GM18499 (cell line): Measurements from ENCODE around the gene ACOX1.

Experiments
- ATAC-seq: cut with Tn5 transposase; IDR thresholded peaks from one replicate; pipeline ENCODE4 v1.9.1; 2021; ENCODE audit warnings: moderate number of reproducible peaks; ENCODE audit not compliant: insufficient read depth, unreplicated experiment

The ACOX1 gene

DNA sequence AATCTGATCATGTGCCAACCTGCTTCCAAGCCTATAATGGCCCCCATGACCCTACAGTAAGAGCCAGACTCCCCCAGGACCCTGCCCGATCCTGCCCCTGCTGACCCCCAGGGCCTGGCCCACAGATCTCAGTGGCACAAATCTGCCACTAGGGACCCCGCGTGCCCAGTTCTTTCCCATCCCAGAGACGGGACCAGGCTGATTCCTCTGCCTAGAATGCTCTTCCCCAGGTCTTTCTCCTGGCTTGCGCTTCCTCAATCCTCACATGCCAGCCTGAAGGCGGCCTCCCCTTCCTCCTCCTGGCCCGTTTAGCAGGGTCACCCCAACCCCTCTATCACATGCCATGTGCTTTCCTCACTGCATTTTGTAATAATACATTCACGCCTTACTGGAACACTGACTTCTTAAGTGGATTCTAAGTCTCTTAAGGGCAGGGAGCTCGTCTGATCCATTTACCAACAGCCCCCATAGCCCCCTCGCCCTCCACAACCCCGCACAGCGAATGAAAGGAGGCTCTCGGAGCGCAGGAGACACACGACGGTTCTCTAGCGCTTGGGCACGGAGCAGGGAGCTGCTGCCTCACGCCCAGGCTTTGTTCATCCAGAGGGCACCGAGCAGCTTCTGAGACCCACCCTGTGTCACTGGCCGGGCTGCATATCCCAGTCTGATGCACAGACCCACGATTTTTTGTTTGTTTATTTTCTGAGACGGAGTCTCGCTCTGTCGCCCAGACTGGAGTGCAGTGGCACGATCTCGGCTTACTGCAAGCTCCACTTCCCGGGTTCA, 83.4 kb downstream of the ACOX1 start:
- no peak for ATAC-seq

DNA sequence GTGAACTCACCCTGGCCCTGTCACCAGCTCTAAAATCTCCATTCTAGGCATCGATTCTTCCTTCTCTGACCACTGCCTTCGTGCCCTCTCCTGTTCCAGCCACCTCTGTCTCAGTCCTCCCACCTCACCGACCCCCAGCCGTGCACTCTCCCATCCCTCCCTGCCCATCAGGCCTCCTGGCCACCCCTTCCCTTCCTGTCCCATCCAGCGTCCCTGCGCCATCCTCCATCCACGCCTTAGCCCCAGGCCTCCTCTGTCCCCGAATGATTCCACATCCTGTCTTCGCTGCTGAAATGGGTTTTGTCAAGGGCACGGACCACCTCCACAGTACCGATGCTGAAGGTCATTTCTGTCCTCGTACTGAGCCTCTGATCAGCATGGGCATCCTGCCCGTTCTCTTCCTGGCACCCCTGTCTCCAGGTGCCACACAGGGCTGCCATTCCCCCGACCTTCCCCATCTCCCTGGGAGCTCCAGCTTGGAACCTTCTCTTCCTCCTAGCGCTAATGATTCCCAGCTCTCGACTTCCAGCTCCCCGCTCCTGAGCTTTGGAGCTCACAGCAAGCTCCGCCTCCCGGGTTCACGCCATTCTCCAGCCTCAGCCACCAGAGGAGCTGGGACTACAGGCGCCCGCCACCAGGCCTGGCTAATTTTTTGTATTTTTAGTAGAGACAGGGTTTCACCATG, 84.8 kb downstream of the ACOX1 start:
- ATAC-seq = no peak

DNA sequence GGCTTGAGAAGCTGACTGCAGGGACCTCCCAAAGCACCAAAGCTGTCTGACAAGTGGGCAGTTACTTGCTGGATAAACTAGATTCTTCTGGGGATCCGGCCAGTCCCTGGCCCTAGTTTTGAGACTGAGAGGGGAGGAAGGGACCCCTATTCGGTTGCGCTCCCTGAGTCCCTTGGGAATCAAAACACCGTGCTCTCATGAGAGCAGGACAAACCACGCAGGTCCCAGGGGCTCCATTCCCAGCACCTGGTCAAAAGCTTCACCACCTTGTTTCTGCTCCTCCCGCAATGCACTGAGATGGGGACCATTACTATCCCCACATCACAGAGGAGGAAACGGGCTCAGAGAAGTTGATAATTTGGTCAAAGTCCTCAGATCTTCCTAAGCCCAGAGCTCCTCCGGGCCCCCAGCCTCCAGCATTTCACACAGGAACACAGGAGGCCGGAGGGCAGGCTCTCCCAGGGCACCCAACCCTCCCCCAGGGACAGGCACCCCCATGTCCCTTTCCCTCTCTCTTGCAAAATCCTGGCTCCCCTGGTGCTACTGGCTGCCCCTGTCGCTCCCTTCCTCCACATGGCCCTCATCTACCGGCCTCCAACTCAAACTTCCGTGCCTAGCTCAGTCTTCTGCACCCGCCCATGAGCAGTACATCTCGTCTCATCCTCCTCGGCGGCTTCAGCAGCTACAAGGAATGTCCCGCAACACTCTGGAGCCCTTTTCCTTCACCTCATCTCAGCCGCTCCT, 85.5 kb downstream of the ACOX1 start:
- ATAC-seq = no peak

DNA sequence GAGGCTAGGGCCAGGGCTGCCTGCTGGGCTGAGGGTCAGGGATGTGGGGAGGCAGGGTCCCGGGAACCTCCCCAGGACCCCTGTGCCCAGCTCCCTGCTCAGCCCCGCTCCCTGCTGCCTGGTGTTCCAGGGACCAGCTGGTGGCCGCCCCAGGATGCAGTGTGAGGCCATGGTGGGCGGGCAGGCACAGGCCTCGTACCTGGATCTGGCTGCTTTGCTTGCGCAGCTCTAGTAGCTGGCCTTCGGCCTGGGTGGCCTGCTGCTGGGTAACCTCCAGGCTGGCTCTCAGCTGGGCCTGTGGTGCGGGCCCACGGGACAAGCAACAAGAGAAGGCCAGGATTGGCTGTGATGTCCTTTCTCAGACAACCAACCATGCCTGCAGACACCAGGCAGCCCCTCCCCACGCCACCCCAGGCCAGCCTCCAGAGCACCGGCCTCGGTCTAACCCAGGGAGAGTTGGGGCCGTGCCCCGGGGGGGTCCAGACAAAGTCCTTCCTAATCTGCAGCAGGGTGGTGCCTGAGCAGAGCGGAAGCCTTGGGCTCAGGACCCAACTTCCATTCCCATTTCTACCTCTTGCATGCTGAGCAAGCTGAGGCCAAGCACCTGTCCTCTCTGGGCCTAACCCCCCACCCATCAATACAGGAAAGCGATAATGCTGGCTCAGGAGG, 86.3 kb downstream of the ACOX1 start:
- ATAC-seq = no peak

DNA sequence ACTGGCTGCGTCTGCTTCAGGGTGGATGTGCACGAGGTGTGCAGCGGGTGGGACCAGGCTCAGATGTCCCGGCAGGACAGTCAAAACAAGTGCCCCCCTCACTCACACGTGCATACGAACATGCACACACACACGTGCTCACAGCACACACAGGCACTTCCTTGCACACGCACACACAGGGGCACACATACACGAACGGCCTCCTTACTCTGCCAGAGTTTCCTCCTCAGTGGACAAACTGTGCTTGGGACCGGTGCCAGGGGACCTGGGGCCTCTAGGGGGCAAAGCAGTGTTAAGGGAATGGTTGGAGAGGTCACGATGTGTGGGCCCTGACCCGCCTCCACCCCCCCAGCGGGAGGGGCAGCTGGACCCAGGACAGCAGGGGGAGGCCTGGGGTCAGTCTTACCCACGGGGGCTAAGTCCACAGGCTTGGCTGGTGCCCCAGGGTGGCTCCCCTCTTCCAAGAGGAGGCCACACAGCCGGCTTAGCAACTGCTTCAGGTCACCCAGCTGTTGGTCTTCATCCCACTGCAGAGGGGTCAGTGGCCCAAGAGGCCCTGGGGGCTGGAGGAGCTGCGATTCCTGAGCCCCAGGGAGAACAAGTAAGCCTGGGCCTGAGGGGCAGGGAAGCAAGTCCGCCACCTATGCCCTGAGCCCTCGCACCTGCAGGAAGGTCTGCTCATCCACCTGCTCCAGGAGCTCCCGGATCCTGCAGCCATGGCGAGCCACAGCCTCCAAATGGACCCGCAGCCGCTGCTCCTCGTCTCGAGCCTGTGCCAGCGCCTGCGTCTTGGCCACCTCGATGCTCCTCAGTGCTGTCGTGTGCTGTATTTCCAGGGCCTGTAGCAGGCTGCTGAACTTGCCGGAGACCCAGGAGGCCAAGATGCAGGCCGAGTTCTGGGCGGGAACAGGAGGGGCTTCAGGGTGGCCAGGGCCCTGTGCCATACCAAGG, 87.1 kb downstream of the ACOX1 start:
- no peak for ATAC-seq
